Spleen (tissue), 11 donors: ENCODE data around the gene FAHD1. TPM values are rescaled to one million over a fixed set of nuclear protein-coding genes. Genes with fewer than 3 reads are reported as not detected.

Source experiments
- DNase-seq: peaks from one replicate; pipeline ENCODE4 v3.0.0-alpha.2; 2020
- H3K27ac ChIP-seq, 8 donors: fragments of 200-600 bp; sonication (generic) in 7 of 8; 1 replicate in 4 of 8; 2 replicates in 4 of 8; pipeline versions ENCODE4 v1.5.0 to v1.8.0; 2016 to 2021; ENCODE audit warnings: inconsistent platforms in 4 of 8, mild to moderate bottlenecking in 4 of 8, moderate library complexity in 1 of 8
- H3K27me3 ChIP-seq, 7 donors: fragments of 200-600 bp; sonication (generic) in 6 of 7; replicated peaks in 1 of 7; 1 replicate in 4 of 7; 2 replicates in 3 of 7; pipeline versions ENCODE4 v1.5.0 to v1.8.0; 2016 to 2021; ENCODE audit warnings: inconsistent platforms in 3 of 7, mild to moderate bottlenecking in 1 of 7
- H3K36me3 ChIP-seq, 6 donors: fragments of 200-600 bp; sonication (generic) in 5 of 6; 1 replicate in 4 of 6; 2 replicates in 2 of 6; pipeline versions ENCODE4 v1.5.0 to v1.8.0; 2016 to 2021; ENCODE audit warnings: inconsistent platforms in 2 of 6
- H3K4me1 ChIP-seq, 6 donors: fragments of 200-600 bp; sonication (generic) in 5 of 6; 1 replicate in 3 of 6; 2 replicates in 3 of 6; pipeline versions ENCODE4 v1.5.0 to v1.8.0; 2016 to 2021; ENCODE audit warnings: inconsistent platforms in 3 of 6
- H3K4me3 ChIP-seq, 8 donors: fragments of 200-600 bp; sonication (generic) in 7 of 8; 1 replicate in 4 of 8; 2 replicates in 4 of 8; pipeline versions ENCODE4 v1.5.0 to v1.8.0; 2016 to 2021; ENCODE audit warnings: inconsistent platforms in 4 of 8, mild to moderate bottlenecking in 4 of 8, moderate library complexity in 2 of 8
- H3K9me3 ChIP-seq, 8 donors: fragments of 200-600 bp; sonication (generic) in 7 of 8; 1 replicate in 4 of 8; 2 replicates in 4 of 8; pipeline versions ENCODE4 v1.5.0 to v1.8.0; 2016 to 2021; ENCODE audit warnings: inconsistent platforms in 4 of 8
- POLR2A ChIP-seq, 3 donors: fragments of 450-650 bp; IDR thresholded peaks; one replicate each; pipeline ENCODE4 v1.5.1; 2017; ENCODE audit warnings: antibody characterized with exemption in 3 of 3, mild to moderate bottlenecking in 1 of 3
- POLR2AphosphoS5 ChIP-seq, 3 donors: sonication (generic); formaldehyde crosslinking; IDR thresholded peaks; one replicate each; pipeline ENCODE4 v1.5.1; 2017; ENCODE audit warnings: antibody characterized with exemption in 3 of 3
- WGBS, 5 donors: extraction: QIAGEN DNeasy Blood & Tissue Kit in 3 of 5; methylation state at CpG; one replicate each; pipeline versions ENCODE4 v1.1.5 to v1.1.7; 2013 to 2018; 5-methylcytosine and 5-hydroxymethylcytosine counted together
- intact Hi-C: fragments of 100-400 bp; cut with DNase I; formaldehyde crosslinking; loops from one replicate; pipeline ENCODE4 v1.15.0; 2023; ENCODE audit warnings: low total_unique reads
- polyA plus RNA-seq, 3 donors: library from polyadenylated mRNA; stranded (reverse); fragments of 200-250 nt; gene quantifications; one replicate each; pipeline ENCODE4 v1.2.1, GENCODE V29; 2013
- total RNA-seq, 7 donors: library from RNA; depleted of rRNA in 3 of 7; stranded (reverse); fragments of >200 nt in 3 of 7; fragmentation: NEBNext Ultra II Directional in 4 of 7; extraction: Animal tissue kit (Norgen Biotek cat#: 25700) in 4 of 7; gene quantifications; one replicate each; pipeline versions ENCODE4 v1.1.0 to v1.2.1, GENCODE V29; 2016 to 2021
- TF ChIP-seq, protein P1 (sequence below), 11 experiments: fragments of 200-600 bp in 7 of 11; fragments of 450-650 bp in 4 of 11; sonication (generic) in 4 of 11; IDR thresholded peaks in 8 of 11; conservative IDR thresholded peaks in 3 of 11; 1 replicate in 7 of 11; 2 replicates in 4 of 11; pipeline versions ENCODE4 v1.4.0 to v1.8.0; 2016 to 2021; ENCODE audit warnings: antibody characterized with exemption in 11 of 11, inconsistent platforms in 4 of 11, mild to moderate bottlenecking in 1 of 11
- donor health status: healthy with polysubstance abuse.
- donor health status: DM: no; HTN: no; CAD: no; lungs with moderate emphysema.
- donor health status: DM: no; HTN: no; CAD: no.
- donor health status: Bipolar disorder and iron deficiency.
- donor health status: healthy.
- donor health status: DM: no; HTN: no; CAD: no.
- donor health status: DM: yes; HTN: yes; CAD: no.

FAHD1 gene
- total and polyA plus RNA-seq, 10 donors, result 9.5 to 34.9 (median 16.6) TPM

DNA sequence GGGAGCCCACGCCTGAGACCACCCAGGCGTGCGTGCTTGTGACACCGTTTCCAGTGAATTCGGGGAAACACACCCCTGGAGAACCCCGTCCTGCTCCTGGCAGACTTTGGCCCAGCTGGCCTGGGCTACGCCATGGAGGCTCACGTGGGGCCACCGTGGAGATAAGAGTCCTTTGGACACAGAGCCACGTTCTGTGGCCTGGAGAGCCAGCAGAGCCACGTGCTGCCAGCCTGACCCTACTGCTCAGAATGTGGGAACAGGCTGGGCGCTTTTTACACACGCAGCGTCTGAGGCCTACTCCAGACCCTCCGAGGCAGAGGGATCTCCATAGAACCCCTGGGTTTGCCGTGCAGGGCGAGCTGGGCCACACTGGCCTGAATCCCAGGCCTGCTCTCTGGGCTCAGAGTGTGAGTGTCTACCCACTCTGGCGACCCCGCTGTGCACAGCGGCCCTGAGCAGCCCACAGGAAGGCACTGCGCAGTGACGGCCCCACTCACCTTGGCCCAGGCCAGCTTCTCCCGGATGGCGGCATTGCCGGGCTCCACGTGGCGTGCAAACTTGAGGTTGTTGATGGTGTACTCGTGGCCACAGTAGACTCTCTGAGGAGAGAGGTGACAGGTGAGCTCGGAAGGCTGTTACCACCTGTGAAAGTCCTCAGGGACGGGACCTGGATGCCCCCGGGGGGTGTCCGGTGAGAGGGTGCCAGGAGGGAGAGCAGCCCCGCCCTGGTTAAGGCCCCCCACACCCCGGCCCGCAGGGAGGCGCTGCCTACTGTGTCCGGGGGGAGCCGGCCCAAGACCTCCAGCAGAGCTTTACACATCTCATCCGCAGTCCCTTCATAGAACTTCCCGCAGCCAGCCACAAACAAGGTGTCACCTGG, 10.4 kb upstream of the FAHD1 start:
- intact Hi-C loops, result no loop called here
- Histone ChIP-seq H3K9me3 (no peaks in the 10 kb centered on the region), H3K36me3 (peaks cover 0 to 98% (median 66%) of the 10 kb centered on the region in 6 donors), H3K4me1 (peaks cover 0 to 8% (median 0%) of the 10 kb centered on the region in 6 donors), H3K27ac (no peak overlapping the region), H3K4me3 (no peak overlapping the region), H3K27me3 (no peaks in the 10 kb centered on the region)
- TF ChIP-seq, protein P1, sequence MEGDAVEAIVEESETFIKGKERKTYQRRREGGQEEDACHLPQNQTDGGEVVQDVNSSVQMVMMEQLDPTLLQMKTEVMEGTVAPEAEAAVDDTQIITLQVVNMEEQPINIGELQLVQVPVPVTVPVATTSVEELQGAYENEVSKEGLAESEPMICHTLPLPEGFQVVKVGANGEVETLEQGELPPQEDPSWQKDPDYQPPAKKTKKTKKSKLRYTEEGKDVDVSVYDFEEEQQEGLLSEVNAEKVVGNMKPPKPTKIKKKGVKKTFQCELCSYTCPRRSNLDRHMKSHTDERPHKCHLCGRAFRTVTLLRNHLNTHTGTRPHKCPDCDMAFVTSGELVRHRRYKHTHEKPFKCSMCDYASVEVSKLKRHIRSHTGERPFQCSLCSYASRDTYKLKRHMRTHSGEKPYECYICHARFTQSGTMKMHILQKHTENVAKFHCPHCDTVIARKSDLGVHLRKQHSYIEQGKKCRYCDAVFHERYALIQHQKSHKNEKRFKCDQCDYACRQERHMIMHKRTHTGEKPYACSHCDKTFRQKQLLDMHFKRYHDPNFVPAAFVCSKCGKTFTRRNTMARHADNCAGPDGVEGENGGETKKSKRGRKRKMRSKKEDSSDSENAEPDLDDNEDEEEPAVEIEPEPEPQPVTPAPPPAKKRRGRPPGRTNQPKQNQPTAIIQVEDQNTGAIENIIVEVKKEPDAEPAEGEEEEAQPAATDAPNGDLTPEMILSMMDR (IDR thresholded peaks at IDR 0.05 in 8 of 11, conservative IDR thresholded peaks at IDR 0.05 in 3 of 11), result no peak
- TF ChIP-seq POLR2AphosphoS5 (IDR thresholded peaks at IDR 0.05), result peak in 1 of 3 donors; percentile 33
- TF ChIP-seq POLR2A (IDR thresholded peaks at IDR 0.05), result no peak
- WGBS, 5 donors, result 93 to 97% (median 95%) methylated on average over 36 to 40 of the region's 40 CpGs
- DNase-seq, result peak; percentile 64

DNA sequence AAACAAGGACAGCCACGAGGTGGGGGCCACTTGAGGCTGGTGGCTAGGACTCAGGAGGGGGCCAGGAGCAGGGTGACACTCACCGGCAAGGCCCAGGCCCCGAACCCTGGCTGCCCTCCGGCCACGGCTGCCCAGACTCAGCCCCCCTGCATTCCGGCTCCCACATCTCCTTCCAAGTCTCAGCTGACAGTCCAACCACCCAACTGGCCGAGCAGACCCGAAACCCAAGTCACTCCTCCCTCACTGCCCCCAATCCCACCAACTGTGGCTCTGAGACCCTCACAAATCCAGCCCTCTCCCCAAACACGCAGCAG, 9.8 kb upstream of the FAHD1 start:
- 93 to 94% (median 94%) methylated on average over 7 to 9 of the region's 9 CpGs for WGBS, 5 donors
- Histone ChIP-seq H3K36me3 (peaks cover 0 to 98% (median 72%) of the 10 kb centered on the region in 6 donors), H3K4me3 (no peak overlapping the region), H3K27ac (no peak overlapping the region), H3K4me1 (peaks cover 0 to 11% (median 0%) of the 10 kb centered on the region in 6 donors), H3K9me3 (no peaks in the 10 kb centered on the region), H3K27me3 (no peaks in the 10 kb centered on the region)
- no peak for TF ChIP-seq POLR2A (IDR thresholded peaks at IDR 0.05)
- TF ChIP-seq POLR2AphosphoS5 (IDR thresholded peaks at IDR 0.05), result no peak
- TF ChIP-seq, protein P1 (IDR thresholded peaks at IDR 0.05 in 8 of 11, conservative IDR thresholded peaks at IDR 0.05 in 3 of 11), result no peak
- intact Hi-C loops, result no loop called here
- peak; percentile 64 for DNase-seq

DNA sequence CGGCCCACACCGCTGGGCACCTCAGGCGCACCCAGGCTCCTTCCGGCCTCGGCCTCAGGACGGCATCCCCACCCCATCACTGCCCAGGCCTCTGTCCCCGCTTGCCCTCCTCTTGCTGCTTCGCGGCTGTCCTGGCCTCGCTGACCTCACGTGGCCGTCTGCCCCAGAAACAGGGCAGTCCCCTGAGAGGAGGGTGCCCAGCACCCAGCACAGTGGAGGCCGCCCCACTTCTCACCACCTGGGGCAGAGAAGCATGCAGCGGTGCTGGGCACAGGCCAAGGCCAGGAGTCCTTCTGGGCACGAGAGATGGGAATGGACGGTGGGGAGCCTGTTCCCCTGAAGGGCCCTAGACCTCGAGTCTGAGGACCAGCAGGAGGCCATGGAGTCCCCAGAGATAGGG, 9.3 kb upstream of the FAHD1 start:
- Histone ChIP-seq H3K9me3 (no peaks in the 10 kb centered on the region), H3K27me3 (no peaks in the 10 kb centered on the region), H3K4me1 (peaks cover 0 to 12% (median 0%) of the 10 kb centered on the region in 6 donors), H3K27ac (no peak overlapping the region), H3K4me3 (no peak overlapping the region), H3K36me3 (peaks cover 0 to 100% (median 77%) of the 10 kb centered on the region in 6 donors)
- DNase-seq, result peak; percentile 61
- TF ChIP-seq POLR2A (IDR thresholded peaks at IDR 0.05), result no peak
- TF ChIP-seq, protein P1 (IDR thresholded peaks at IDR 0.05 in 8 of 11, conservative IDR thresholded peaks at IDR 0.05 in 3 of 11), result no peak
- TF ChIP-seq POLR2AphosphoS5 (IDR thresholded peaks at IDR 0.05), result peak in 1 of 3 donors; percentile 26
- 93 to 98% (median 96%) methylated on average over 12 to 17 of the region's 17 CpGs for WGBS, 5 donors
- intact Hi-C loops, result no loop called here

DNA sequence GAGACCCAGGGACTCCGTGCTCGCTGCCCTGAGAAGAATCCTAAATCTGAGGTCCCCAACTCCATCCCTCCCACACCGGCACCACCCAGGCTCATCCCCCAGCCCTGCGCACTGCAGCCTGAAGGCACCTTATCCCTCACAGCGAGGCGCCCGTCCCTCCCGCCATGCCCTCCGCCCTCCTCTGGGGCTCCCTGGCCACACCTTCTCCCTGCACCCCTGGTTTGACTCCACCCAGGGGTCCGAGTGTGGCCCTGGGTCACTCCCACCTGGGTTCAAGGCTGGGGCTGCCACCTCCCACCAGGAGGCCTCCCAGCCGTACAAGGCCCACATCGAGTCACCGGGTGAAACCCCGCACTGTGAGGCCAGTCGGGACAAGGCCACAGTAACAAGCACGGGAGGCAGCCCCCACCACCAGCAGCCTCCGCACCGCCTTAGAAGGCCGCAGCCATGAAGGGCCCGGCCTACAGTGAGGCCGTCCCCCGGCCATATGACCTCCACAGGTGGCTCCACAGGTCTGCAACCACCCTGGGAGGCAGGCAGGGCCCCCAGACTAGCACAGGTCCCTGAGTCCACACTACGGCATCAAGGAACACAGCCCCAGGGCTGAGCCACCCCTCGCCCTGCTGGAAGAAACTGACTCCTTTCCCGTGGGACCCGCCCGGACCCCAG, 8.7 kb upstream of the FAHD1 start:
- no peak overlapping the region for H3K27ac ChIP-seq

More for the DNA sequence above, 8.7 kb upstream of the FAHD1 start:
- Histone ChIP-seq H3K4me1 (peaks cover 0 to 13% (median under 1%) of the 10 kb centered on the region in 6 donors), H3K4me3 (no peak overlapping the region), H3K9me3 (no peaks in the 10 kb centered on the region), H3K36me3 (peaks cover 0 to 98% (median 78%) of the 10 kb centered on the region in 6 donors), H3K27me3 (no peaks in the 10 kb centered on the region)
- intact Hi-C loops, result no loop called here
- WGBS, 5 donors, result 92 to 96% (median 95%) methylated on average over 16 to 27 of the region's 27 CpGs
- TF ChIP-seq POLR2AphosphoS5 (IDR thresholded peaks at IDR 0.05) (no peak), POLR2A (IDR thresholded peaks at IDR 0.05) (no peak)
- TF ChIP-seq, protein P1 (IDR thresholded peaks at IDR 0.05 in 8 of 11, conservative IDR thresholded peaks at IDR 0.05 in 3 of 11), result no peak
- DNase-seq, result peak; percentile 49
